ENCODE measurements around the gene CDNF. TPM values are rescaled to one million over a fixed set of nuclear protein-coding genes. Genes with fewer than 3 reads are reported as not detected.

CDNF gene
- not detected for total RNA-seq

GRCh38 chr10:14837757-14838581, at the start of gene CDNF, which contains the start of the genes HSPA14 and MSANTD7:
CDNF (minus strand) TSS chr10:14838037; CDS start chr10:14837946, 91 bp downstream.
HSPA14 (plus strand) TSS chr10:14838306; CDS start chr10:14838403, 97 bp downstream.
MSANTD7 (plus strand) TSS chr10:14838306; CDS start chr10:14842285, 3,979 bp downstream.

GRCh38 chr10:14878266-14879123, 40.7 kb upstream of the CDNF start, which contains the start of gene SUV39H2:
SUV39H2 (plus strand) TSS chr10:14878866; CDS start chr10:14878889, 23 bp downstream.

GRCh38 chr10:14774797-14775196, 63.0 kb downstream of the CDNF start, which contains the start of gene FAM107B:
FAM107B (minus strand) TSS chr10:14774897; CDS start chr10:14774663, 234 bp downstream.

Other genes with a start within 250 kb of the CDNF start
- gene FAM107B, start 63.1 kb downstream of the CDNF start, total RNA-seq: 85.8 TPM
- gene HSPA14, start 269 bp upstream of the CDNF start, total RNA-seq: 13.5 TPM
- gene MSANTD7, start 269 bp upstream of the CDNF start, total RNA-seq: 20.7 TPM
- 37.6 TPM for gene SUV39H2, start 40.8 kb upstream of the CDNF start, total RNA-seq
- gene DCLRE1C, start 116.1 kb upstream of the CDNF start, total RNA-seq: 25.4 TPM
- not detected for gene MEIG1, start 121.4 kb upstream of the CDNF start, total RNA-seq
- not detected for gene OLAH, start 205.9 kb upstream of the CDNF start, total RNA-seq